Measurements from ENCODE around the gene PLPP1.
A peak's percentile ranks its signal among the peaks of the same experiment; 100 is the strongest.

Gene PLPP1

DNA sequence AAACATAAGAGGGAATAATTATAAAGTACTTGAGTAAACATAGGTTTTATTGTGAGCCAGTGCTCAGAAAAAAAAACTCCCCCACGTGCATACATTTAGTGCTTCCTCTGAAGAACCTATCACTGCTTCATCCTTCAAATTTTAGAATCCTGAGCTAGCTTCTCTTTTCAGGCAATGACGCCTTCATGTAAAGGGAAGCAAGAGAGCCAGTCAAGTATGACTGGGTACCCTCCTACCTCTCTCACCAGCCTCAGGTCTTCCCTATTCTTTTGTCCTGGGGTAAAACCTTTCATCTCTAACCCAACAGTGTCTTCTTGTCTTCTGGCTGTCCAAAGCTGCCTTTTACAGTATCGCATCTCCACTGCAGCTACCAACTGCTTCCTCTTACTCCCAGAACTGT is 32.0 kb downstream of the PLPP1 start:
- no peak for DNase-seq

- DNase-seq = no peak
These were observed 36.3 kb downstream of the PLPP1 start for GRCh38 chr5:55498457-55498856.

GRCh38 chr5:55497712-55498111 is 37.1 kb downstream of the PLPP1 start:
- no peak for DNase-seq

- DNase-seq = no peak
These were observed 39.5 kb downstream of the PLPP1 start for GRCh38 chr5:55495216-55495615.

GRCh38 chr5:55492449-55492848 is 42.3 kb downstream of the PLPP1 start:
- no peak for DNase-seq

GRCh38 chr5:55485073-55485472 is 49.7 kb downstream of the PLPP1 start:
- DNase-seq = no peak

DNA sequence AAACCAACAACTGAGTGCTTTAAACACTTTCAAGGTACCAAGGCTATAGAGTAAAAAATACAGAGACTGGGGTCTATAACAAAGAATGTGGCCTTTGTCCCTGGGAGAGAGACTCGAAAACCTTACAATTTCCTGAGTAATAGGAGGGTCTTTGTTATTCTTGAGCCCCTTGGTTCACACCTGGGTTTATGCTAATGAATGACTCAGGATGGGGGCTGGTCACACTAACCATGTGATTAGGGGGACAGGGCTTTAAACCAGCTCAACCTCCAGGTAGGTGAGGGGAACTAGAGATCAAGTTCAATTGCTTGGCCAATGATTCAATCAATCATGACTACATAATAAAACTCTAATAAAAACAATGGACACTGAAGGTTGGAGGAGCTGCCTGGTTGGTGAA is 50.2 kb downstream of the PLPP1 start:
- no peak for DNase-seq

DNA sequence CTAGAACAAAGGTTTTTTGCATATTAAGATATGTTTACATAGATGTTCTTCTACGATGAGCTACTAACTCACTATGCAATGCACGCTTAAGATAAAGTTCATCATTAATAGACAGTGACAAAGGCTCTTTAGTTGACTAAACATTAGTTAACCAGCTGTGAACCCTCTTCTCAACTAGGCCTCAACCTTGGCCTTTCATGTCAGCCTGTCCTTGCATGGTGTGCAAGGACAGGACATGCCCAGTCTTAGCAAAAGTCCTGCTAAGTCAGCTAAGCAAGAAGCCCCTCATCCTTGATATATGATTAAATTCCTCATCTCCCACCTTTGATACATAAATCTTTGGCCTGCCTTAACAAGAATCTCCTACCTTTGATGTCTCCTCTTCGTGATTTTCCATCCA is 50.9 kb downstream of the PLPP1 start:
- DNase-seq = no peak

DNA sequence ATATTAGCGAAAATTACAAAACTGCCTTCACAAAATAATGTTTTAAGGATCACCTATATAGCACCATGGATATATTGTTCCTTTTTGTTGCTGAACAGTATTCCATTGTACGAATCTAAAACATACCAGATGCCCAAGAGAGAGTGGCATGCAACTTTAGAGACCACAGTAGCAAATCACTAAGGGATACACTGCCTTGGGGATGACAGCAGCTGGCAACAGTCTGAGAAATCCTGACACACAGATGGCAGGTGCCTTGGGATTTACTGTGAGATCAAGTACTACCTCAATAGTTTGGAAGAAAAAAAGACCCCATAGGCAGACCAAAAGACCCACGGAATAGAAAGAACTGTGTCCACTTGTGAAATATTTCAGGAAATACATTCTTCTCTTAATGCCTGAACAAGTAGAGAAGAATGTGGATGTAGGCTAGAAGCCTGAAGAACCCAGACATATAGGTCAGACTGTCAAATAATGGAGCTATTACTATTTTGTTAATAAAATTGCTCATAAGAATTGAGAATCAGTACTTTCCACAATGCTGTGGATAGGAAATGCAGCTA is 53.4 kb downstream of the PLPP1 start:
- DNase-seq = no peak

- DNase-seq = peak in 1 of 5 experiments; percentile 13
These were observed 54.0 kb downstream of the PLPP1 start for GRCh38 chr5:55480781-55481180.

GRCh38 chr5:55472642-55473041 is 62.1 kb downstream of the PLPP1 start:
- DNase-seq = no peak

DNA sequence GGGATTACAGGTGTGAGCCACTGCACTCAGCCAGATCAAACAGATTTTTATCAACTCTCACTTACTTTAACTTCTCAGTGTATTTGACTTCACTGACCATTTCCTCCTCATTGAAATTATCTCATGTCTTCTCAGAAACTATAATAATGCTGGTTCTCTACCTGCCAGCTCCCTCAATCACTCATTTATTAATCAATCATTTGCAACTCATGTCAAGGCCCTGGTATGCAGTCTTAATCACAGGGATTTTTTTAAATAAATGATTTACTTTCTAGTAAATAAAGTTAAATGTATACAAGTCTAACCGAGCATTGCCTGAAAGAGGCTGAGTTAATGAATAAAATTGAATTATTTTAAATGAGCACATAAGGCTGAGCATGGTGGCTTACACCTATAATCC is 63.3 kb downstream of the PLPP1 start:
- DNase-seq = no peak

GRCh38 chr5:55470282-55470681 is 64.5 kb downstream of the PLPP1 start:
- no peak for DNase-seq

- DNase-seq = no peak
These were observed 64.9 kb downstream of the PLPP1 start for GRCh38 chr5:55469839-55470238.

- no peak for DNase-seq
These were observed 66.8 kb downstream of the PLPP1 start for GRCh38 chr5:55467862-55468551.

DNA sequence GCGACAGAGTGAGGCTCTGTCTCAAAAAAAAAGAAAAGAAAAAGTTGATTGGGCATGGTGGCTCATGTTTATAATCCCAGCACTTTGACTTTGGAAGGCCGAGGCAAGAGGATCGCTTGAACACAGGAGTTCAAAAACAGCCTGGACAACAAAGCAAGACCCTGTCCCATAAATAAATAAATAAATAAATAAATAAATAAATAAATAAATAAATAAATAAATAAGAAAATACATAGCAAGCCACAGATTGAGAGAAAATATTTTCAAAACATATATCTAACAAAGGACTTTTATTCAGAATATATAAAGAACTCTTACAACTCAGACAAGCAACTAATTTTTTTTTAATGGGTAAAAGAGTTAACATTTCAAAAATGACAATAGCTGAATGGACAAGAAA is 71.2 kb downstream of the PLPP1 start:
- DNase-seq = no peak

DNA sequence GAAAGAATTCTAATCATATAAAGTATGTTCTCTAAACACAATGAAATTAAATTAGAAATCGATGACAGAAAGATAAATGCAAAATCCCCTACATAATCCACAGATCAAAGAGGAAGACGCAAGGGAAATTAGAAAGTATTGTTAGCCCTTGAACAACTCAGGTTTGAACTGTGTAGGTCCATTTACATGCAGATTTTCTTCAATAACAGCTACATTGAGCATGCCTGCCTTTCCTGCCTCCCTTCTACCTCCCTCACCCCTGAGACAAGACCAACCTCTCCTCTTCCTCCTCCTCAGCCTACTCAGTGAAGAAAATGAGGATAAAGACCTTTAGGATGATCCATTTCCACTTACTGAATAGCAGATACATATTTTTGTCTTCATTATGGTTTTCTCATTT is 75.2 kb downstream of the PLPP1 start:
- no peak for DNase-seq

DNA sequence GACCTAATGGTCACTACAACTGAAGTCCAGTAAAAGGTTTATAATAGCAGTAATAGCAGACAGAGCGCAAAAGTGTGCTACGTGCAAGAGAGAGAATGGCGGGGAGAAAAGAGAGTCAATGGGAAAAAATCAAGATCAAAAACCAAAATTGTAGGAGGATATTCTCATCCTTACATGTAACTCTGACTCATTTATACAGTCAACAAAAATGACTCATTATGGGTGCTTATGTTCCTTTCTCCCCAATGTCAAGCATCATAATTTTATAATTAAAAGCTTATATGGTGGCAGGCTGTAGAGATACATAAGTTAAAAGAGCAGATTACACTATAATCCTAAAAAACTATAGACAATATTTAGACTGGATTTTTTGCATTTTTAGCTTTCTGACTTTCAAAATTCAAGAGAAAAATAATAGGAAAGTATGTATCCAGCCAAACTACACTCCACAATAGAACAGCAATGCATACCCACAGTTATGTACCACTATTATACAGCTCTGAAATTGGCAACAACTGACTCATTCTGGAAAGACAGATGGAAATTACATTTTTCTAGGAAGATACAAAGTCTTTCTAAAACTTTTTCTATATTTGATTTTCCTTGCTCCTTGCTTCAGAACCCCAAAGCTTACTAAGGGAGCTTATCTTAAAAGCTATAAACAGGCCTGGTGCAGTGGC is 78.4 kb downstream of the PLPP1 start:
- DNase-seq = no peak

GRCh38 chr5:55454282-55454681 is 80.5 kb downstream of the PLPP1 start:
- DNase-seq = no peak

DNA sequence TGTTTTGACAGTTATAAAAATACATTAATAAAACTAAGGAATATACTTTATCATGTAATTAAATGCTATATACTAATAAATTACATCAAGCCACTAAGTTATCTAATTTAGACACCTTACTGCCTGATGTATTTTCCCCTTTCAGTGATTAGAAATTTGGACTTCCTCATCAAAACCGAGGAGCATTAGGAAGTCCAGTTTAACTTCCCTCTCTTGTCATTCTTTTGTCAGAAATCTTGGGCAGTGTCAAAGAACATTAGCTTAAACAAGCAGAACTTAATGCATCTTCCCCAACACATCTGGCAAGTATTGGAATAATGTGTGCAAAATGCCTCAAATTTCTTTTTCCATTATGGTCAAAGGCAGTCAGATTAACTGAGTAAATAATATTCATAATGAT is 81.6 kb downstream of the PLPP1 start:
- DNase-seq = no peak

GRCh38 chr5:55451976-55452375 is 82.8 kb downstream of the PLPP1 start:
- no peak for DNase-seq

DNA sequence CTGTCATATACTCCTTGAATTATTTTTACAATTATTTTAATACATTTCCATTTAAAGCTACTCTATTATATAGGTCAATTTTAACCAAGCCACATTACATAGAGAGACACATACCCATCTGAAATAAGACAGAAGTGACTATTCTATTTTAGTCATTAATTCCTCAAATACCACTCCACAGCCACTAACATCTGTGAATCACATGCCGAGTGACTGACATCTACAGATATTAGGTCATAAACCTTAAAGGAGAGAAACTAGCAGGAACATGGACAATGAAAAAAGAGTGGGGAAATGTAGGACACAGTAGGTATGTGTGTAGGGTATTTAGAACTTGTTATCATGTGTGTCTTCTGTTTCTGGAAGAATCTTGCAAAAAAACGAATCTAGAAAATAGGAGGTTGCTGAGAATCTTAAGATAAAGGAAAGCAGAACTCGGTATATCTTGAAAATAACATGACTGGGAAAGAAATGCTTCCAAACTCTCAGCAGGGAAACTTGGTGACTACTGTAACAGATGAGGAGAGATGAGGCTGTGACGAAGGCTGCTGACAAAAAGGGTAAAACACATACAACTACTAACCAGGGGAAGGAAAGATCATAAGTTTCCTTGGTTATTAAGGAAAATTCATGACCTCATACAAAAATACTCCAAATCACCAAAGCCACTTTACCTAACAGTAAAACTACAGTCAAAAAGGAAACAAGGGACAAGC is 84.6 kb downstream of the PLPP1 start:
- no peak for DNase-seq

GRCh38 chr5:55446640-55447351 is 88.0 kb downstream of the PLPP1 start:
- DNase-seq = no peak
